Fibroblast of skin of left biceps (primary cell): ENCODE results near the gene EPHB2.
A peak's percentile ranks its signal among the peaks of the same experiment; 100 is the strongest.
"Not testable (repeated sequence)": the region's sequence is repeated elsewhere in the genome, so short reads cannot be mapped to it uniquely, and the experiment has no call there.

Source experiments
- DNase-seq, 2 experiments: peaks; one replicate each; pipeline ENCODE4 v3.0.0-alpha.2; 2013; ENCODE audit warnings: low read depth in 2 of 2

EPHB2 gene

DNA sequence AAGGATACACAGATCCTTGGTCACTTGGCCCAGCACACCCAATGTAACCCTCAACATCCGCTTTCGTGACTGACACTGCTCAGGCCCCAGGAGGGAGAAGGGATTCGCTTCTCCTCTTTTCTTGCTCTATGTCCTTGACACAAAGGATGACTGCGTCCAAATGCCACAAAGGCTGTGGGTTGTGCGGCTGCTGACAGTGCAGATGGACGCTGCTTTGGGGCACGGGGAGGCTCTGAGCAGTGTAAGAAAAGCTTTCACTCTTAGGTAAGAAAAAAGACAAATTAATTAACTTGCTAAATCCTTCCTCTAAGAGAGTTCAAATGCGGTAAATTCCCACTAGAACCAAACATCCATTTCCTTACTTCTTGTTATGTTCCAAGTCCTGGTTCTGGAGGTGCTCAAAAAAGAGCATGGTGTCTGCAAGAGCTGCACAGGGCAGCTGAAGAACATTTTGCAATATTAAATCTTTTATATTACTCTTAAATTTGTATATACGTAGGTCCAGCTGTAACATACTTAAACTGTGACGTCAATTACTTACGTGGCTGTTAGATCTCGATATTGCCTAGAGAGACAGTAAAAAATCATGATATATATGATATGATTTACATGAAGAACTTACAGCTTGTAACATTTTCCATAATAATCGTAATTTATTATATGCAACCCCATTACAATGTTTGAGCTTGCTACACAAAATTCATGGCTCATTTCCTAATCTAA lies 19.4 kb upstream of the EPHB2 start:
- DNase-seq = no peak

DNA sequence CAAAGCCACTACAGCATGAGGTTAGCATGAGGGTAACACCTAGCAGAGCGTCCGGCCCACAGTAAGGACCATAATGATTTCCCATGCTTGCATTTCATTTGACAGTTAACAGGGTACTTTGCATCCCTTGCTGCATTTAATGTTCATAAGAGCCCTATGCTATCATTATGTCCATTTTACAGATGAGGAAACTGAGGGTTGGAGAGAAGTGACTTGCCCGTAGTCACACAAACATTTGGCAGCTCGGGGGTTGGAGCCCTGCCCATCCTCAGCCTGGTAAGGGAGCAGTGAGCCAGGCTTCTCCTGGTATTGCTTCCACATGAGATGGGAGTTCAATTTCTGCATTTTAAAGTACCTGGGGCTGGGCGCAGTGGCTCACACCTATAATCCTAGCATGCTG lies 16.5 kb upstream of the EPHB2 start:
- DNase-seq = no peak

DNA sequence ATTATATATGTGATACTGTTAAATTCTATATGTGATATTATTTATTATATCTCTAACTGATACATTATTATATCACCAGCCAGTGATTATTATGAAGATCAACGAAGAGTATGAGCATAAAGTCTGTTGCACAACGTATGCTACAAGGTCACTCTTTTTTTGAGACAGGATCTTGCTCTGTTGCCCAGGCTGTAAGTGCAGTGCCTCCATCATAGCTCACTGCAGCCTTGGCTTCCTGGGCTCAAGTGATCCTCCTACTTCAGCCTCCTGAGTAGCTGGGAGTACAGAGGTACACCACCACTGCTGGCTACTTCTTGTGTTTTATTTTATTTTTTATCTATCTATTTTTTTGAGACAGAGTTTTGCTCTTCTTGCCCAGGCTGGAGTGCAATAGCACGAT lies 14.0 kb upstream of the EPHB2 start:
- no peak for DNase-seq

DNA sequence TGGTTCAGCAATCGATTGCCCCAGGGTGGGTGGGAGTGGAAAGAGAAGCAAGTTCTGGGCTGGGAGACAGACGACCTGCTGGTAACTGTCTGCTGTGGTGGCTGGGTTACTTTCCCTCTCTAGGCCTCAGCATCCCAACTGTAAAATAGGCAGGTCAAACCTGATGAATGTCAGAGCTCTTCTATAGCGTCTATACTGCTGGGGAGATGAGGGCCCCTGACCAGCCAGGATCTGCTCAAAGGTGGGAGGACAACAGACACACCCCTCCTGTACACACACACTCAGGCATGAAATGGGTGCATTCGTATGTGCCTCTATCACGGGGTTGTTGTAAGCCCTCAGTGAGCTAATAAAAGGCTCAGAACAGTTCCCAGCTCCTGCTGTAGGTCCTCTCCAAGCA lies 12.7 kb upstream of the EPHB2 start:
- no peak for DNase-seq

DNA sequence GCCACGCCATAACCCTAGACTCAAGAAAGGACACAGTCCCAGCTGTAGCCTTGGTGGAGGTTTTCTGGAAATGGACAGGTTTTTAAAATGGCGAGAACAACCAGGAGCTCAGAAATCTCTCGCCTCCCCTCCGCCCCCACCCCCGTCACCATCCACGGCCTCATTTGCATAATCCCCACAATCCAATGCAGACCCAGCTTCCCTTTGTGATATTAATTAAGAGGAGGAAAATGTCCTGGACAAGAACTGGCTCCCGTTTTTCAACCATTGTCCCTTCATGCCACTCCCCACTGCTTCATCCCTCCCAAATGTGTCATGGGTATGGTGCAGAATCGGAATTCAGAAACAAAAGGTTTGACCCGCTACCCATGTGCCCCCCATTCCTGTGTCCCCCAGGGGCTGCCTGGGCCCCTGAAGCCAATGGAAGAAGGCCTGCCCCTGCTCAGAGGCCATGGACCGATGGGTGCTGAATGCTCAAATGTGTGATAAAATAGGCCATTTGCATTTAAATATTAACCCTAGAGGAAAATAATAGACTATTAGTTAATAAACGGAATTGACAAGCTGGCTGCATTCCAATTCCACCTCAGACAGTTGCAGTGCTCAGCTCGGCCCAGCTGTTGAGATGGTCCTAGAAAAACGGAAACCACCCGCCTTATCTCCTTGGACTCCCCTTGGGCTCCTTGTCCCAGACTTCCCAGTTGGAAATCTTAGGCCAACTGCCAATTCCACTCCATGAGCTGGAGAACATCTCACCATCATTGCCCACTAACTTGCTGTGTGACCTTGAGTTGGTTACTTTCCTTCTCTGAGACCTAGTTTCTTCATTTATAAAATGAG lies 10.7 kb upstream of the EPHB2 start:
- DNase-seq = no peak

DNA sequence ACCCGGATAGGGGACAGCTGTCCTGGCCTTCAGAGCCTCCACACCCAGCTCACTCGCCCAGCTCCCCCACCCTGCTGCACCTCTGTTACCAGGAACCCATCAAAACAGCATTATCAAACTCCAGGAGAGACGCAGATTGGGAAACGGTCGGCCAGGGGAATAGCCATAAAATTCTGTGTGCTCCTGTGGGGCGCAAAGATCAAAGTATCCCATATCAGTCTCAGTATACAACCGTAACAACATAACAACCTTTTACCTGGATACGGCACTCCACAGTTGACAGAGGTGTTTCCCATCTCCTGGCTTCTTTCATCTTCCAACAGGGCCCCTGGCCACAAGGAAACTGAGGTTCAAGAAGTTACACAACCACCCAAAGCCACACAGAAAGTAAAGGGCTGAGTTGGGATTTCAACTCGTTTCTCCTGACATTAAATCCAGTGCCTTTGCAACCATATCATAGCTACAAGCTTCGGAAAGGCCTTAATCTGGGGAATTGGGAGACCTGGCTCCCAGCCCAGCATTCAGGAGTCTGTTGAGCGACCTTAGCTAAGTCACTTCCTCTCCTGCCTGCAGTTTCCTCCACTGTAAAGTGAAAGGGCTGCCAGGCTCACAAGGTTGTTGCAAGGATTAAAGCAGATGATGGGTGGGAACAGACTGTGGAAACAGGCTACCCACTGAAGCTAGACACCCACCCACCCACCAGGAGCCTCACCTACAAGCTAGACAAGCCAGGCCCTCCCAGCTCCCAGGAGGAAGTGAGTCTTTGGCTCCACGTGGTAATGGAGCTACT lies 8.1 kb upstream of the EPHB2 start:
- no peak for DNase-seq

DNA sequence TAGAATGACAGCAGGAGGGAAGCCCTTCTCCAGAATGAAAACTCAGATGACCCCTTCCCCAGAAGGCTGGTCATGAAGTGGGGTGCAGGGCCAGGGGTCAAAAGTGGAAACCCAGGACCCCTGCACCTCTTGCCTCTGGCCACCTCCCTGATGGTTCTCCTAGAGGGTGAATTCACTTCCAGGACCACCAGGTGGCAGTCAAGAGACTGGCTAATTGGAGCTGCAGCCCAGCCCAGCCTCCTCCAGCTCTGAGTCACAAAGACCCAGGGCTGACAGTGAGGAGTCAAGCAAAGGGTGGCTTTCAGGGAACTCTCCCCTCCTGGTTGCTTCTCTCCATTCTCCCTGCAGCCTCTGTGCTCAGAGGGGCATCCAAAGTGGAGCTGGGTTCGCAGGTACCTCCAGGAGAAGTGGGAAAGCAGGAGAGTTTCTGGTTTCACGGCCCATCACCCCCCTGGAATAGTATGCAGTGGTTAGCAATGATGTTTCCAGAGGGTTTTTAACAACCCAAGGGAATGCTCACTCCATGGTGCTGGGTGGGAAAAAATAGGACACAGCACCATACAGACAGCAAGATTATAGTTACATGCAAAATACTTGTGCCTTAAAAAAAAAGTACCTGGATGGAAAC lies 6.1 kb upstream of the EPHB2 start:
- DNase-seq = peak; percentile 54 to 57

DNA sequence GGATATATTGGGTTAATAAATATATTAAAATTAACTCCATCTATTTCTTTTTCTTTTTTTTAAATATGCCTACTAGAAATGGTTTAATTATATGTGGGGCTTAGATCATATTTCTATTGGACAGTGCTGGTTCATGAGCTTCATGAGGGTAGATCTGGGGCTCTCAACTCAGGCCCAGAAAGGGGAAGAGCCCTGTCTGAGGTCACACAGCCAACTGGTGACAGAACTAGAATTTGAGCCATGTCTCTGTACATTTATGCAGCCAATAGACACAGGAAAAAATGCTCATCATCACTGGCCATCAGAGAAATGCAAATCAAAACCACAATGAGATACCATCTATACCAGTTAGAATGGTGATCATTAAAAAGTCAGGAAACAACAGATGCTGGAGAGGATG lies 5.1 kb upstream of the EPHB2 start:
- no peak for DNase-seq

DNA sequence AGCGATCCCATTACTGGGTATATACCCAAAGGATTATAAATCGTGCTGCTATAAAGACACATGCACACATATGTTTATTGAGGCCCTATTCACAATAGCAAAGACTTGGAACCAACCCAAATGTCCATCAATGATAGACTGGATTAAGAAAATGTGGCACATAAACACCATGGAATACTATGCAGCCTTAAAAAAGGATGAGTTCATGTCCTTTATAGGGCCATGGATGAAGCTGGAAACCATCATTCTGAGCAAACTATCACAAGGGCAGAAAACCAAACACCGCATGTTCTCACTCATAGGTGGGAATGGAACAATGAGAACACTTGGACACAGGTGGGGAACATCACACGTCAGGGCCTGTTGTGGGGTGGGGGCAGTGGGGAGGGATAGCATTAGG lies 4.5 kb upstream of the EPHB2 start:
- not testable (repeated sequence) for DNase-seq

DNA sequence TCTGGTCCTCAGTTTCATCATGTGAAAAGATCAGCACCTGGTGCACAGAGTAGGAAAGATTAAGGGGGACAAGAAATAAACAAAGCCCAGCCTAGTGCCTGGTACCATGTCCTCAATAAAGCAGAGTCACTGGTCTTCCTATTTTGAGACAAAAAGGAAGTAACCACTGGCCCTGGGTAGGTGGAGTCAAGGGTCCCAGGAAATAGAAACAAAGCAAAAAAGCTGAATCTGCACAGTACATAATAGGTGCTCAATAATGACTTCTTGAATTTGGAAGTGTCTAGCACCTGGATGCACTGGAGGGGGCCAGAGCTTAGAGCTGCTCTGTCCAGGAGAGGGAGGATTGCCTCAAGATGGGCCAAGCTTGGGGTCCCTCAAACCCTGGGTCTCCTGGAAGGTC lies 1.9 kb upstream of the EPHB2 start:
- DNase-seq = no peak

DNA sequence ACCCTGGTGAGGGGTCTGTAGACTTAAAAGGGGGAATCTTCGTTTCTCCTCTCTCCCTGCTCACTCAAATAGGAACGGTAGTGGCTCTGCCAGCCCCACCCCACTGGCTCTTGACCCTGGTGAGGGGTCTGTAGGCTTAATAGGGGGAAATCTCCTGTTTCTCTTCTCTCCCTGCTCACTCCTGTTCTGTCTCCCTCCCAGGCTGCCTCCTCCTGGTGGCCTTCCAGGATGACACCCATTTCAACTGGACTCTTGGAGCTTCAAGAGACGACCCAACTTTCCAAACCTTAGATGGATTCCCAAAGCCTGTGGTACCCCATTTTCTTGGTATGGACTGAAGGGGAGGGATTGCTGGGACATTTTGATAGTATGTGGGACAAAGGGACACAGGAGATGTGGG lies 1.4 kb upstream of the EPHB2 start:
- DNase-seq = no peak

DNA sequence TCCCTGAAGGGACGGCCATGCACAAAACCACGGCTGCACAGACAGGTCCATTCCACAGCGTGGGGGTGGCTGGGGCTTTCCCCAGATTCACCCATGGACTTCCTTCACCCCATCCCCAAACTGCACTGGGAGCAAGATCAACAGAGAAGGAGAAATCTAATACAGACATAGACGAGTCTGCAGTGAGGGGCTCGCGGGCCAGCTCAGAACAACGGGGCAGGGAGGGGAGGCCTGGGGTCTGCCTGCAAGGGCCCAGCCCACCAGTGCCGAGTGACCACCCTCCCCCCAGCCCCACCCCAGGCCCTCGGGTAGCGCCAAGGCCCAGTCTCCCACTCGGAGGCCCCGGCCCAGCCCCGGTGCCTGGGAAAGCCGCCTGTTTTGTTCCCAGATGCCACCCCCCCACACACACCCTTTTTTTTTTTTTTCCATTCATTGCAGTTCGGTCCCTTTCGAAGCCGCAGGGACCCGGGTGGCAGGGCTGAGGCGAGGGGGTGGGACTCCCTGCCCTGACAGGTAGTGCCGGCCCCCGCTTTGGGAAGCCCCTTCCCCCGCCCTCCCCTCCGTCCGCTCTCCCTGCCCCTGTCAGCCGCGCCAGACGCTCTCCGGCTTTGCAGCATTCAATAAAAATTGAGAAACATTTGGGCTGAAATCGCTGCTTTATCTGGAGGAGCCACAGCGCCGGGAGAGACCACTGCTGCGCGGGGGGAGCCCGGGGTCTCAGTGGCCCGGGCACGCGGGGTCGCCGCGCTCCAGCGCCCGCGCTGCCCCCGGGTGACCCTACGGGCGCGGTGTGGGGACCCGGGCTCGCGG lies 543 bp upstream of the EPHB2 start:
- peak; percentile 41 to 43 for DNase-seq

DNA sequence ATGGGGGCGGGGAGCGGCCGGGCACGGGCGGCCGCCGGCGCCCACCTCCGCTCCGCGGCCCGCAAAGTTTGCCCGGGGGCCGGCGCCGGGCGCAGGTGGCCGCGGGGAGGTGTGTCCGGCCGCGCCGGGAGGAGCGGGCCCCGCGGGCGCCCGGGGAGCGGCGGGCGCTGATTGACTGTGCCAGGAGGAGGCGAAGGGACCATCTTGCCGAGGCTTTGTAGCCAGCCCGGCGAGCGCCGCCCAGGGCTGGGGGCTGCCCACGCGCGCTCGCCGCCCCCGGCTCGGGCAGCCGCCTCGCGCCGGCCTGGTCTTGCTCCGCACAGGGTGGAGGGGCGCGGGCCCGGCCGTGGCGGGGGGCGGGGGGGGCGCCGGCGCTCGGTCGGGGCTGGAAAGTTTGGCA lies 432 bp downstream of the EPHB2 start:
- DNase-seq = no peak

DNA sequence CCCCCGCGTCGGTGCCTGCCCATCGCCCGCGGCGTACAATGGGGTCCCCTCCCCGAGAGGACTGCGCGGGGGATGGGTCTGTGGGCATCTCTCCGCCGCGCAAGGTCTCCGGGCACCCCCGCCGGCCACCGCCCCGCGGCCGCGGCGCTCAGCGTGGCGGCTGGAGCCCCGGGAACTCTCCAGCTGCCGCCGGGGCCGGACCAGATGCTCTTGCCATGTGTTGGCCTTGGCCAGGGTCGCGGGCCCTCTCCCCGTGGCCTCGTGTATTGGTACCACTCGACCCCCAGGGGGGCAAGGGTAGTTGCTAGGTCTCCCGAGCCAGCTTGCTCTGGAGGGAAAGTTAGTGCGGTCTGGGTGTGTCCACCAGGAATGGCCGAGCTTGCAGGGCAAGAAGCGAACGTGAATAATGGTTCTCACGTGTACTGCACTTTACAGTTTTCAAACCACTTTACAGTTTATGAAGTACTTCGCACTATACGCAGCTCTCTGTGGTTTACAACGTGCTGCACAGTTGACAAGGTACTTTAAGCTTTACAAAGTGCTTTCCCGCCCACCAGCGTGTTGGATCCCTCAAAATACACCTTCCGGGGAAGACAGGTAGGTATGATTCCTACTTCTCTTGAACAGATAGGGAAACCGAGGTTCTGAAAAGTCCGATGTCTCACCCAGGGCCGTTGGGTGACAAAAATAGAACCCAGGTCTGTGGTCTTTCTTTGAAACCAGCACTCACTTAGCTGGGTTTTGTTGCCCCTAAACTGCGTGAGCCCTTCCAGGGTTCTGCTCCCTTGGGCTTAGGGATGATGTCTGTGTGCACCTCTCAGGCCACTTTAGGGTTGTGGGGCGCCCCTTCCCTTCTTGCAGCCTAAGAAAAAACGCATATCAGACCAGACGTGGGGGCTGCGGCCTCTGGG lies 1.2 kb downstream of the EPHB2 start:
- DNase-seq = no peak

DNA sequence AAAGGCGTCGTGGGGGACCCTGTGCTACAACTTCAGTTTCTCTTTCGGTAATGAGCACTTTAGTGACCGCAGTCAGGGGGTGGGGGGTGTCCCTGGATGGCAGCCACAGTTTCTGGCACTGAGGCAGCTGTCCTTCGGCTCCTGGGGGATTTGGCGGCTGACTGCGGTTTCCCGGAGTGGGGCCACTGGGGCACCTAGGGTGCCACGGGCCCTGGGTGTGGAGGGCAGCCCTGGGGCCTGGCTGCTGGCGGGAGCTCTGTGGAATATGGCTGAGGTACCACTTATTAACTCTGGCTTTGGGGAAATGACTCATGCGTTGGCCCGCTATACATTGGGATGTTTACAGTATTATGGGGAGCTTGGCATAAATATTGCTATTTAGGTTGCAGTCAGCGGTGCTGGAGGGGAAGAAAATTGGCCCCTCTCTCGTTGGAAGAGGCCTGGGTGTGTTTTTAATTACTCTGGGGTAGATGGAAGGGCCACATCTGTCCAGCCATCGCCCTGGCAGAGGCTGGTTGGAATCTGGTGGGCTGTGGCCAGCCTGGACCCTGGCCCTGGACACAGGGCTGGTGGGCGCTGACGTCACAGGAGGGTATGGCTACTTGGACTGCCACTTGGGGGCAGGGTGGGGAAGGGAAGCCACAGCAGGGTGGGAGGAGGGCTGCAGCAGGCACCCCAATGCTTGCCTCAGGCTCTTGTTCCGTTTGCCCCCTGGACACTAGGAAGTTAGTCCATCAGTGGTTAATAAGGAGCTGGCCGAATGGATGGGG lies 2.0 kb downstream of the EPHB2 start:
- peak in 1 of 2 experiments; percentile 16 for DNase-seq

DNA sequence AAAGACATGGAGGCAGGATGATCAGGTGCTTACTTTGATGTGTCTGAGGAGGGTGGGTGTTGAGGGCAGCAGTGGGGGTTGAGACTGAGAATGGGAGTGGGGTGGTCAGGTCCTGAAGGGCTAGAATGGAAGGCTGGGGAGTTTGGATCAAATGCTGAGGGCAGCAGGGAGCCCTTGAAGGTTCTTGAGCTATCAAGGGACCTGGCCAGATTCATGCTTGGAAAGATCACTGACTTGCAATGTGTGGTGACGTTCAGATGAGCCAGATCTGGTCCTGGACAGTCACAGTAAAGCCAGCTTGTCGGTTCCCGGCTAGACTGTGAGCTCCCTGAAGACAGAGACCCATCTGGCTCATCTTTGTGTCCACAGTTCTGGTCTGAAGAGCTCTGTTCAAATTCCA lies 3.8 kb downstream of the EPHB2 start:
- DNase-seq = no peak

DNA sequence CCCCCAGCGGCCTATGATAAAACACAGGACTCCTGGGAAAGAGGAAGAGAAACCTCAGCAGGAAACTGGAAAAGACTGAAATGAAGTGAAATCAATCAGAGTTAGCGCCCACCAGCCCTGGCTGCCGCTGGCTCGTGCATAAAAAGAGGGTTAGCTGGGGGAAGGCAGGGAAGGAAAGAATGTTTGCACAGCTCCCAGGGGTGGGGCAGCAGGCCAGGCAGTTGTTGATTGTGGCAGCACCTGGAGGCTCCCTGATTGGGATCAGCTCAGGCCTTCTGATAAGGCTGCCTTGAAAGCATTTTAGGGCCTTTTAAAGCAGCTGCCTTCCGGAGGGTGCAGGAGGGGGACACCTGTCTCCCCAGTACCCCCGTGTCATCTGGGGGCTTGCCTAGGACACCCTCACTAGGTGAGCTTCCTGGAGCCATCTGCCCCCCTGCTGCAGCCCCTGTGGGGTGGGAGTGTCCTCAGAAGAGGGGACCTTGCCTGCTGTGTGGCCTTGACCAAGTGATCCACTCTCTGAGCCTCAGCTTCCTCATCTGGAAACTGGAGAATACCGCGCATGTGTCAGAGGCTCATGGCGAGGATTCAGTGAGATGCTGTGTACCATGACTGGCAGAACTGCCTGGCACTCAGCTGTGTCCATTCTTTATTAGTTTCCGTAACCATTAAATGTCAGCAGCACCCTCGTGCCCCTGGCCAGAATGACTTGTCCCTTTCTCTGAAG lies 6.6 kb downstream of the EPHB2 start:
- DNase-seq = no peak

DNA sequence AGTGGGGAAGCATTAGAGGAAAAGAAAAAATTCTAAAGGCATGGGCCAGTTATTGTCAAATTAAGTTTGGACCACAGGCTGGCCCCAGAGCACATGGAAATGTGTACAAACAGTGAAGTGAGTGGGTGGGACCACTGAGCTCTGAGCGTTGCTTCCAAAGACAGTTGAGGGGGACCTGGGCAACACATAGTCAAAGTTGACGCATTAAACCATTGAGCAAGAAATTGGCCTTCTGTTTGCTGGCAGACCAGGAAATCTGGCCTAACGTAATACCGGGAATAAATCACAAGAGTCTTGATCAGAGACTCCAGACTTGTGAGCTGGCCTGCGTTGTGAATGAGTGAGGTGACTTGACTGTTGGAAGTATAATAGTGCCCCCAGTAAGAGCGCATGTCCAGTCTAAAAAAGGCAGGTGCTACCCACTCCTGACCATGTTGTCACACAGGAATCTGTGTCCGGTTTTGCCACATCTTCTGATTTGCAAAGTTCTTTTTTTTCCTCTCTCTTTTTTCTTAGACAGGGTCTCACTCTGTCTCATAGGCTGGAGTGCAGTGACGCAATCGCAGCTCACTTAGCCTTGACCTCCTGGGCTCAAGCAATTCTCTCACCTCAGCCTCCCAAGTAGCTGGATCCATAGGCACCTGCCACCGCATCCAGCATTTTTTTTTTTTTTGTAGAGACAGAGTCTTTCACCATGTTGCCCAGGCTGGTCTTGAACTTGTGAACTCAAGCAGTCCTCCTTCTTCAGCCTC lies 10.7 kb downstream of the EPHB2 start:
- no peak for DNase-seq
